Measurements from ENCODE around the gene SFTPD.

Gene SFTPD

DNA sequence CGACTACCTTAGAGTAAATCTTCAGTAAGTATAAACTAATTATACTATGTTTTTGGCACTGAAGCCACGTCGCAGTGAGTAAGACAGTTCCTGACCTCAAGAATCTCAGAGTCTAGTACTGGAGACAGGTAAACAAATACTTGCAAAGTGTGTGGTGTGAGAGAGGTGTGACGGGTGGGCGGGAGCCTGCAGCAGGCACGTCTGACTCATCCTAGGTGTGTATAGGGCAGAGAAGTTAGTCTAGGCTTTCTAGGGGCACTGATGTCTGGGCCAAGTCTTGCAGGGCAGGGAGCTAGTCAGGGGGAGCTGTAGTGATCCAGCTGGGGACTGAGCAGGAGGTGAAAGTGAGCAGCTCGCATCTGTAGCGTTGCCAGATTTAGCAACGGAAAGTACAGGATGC lies 35.9 kb upstream of the SFTPD start:
- peaks cover 0 to 4% (median 0%) of the 10 kb centered on the region in 5 experiments for H3K9me3 ChIP-seq (ENCODE audit: control extremely low read depth in 1 of 5, control insufficient read depth in 4 of 5, insufficient read depth in 2 of 5, low read depth in 1 of 5, low read length in 4 of 5)
- peaks cover 2 to 20% (median 17%) of the 10 kb centered on the region in 4 experiments for H3K4me1 ChIP-seq (ENCODE audit: control extremely low read depth in 1 of 4, control insufficient read depth in 4 of 4, insufficient read depth in 4 of 4, low read length in 3 of 4)
- DNase-seq = no peak
- H3K27me3 ChIP-seq (replicated peaks in 2 of 5; ENCODE audit: control insufficient read depth in 4 of 5, insufficient read depth in 5 of 5, low read length in 4 of 5) = peaks cover 3 to 45% (median 24%) of the 10 kb centered on the region in 5 experiments
- ChIA-PET CTCF (no interaction called here), POLR2A (no interaction called here)
- H3K36me3 ChIP-seq (ENCODE audit: control insufficient read depth in 4 of 4, insufficient read depth in 4 of 4, low read length in 3 of 4) = no peaks in the 10 kb centered on the region
- H3K27ac ChIP-seq (ENCODE audit: insufficient read depth in 1 of 2, low read depth in 1 of 2, low read length in 2 of 2, poor library complexity in 1 of 2, severe bottlenecking in 2 of 2) = no peak overlapping the region
- H3K4me3 ChIP-seq (ENCODE audit: control insufficient read depth in 1 of 7, extremely low read depth in 1 of 7, insufficient read depth in 4 of 7, low read depth in 2 of 7, low read length in 6 of 7) = no peak overlapping the region
- WGBS (ENCODE audit: insufficient coverage) = 95% methylated on average over 5 of the region's 9 CpGs

DNA sequence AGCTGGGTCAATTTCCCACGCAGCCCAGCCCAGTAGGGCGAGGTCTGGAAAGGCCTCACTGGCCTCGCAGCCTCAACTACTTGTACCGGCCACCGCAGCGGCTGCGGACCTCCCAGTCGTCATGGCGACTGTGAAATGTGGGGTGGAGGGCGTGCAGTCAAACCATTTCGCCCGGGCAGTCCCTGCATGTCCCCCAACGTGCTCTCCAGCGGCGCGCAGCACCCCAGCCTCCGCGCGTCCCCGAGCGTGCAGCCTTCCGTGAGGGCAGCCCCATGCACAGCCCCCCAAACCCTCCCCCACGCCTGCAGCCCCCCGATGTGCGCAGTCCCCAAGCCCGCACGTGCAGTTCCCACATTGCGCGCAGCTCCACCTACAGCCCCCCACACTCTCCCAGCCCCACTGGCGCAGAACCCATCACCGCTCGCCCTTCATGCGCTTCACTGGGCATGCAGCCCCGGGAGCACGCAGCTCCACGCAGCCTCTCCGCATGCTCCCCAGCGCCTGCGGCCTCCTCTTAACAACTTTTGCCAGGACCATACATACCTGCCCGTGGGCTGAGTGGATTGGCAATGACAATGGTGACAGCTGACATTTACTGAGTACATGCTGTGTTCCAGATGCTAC lies 34.5 kb upstream of the SFTPD start:
- H3K36me3 ChIP-seq (ENCODE audit: control insufficient read depth in 4 of 4, insufficient read depth in 4 of 4, low read length in 3 of 4) = no peaks in the 10 kb centered on the region
- H3K9me3 ChIP-seq (ENCODE audit: control extremely low read depth in 1 of 5, control insufficient read depth in 4 of 5, insufficient read depth in 2 of 5, low read depth in 1 of 5, low read length in 4 of 5) = no peaks in the 10 kb centered on the region
- no peak for DNase-seq
- CTCF ChIA-PET = interaction anchor here (1.4 to 1.5 kb wide), 2 partner anchors 13 to 64 kb away, joined by 4 to 5 read pairs; no protein-coding TSS in a partner anchor
- POLR2A ChIA-PET = no interaction called here
- peaks cover 5 to 53% (median 32%) of the 10 kb centered on the region in 5 experiments for H3K27me3 ChIP-seq (replicated peaks in 2 of 5; ENCODE audit: control insufficient read depth in 4 of 5, insufficient read depth in 5 of 5, low read length in 4 of 5)
- H3K4me1 ChIP-seq (ENCODE audit: control extremely low read depth in 1 of 4, control insufficient read depth in 4 of 4, insufficient read depth in 4 of 4, low read length in 3 of 4) = peaks cover 2 to 20% (median 17%) of the 10 kb centered on the region in 4 experiments
- no peak overlapping the region for H3K27ac ChIP-seq (ENCODE audit: insufficient read depth in 1 of 2, low read depth in 1 of 2, low read length in 2 of 2, poor library complexity in 1 of 2, severe bottlenecking in 2 of 2)
- H3K4me3 ChIP-seq (ENCODE audit: control insufficient read depth in 1 of 7, extremely low read depth in 1 of 7, insufficient read depth in 4 of 7, low read depth in 2 of 7, low read length in 6 of 7) = peak overlapping the region in 1 of 7 experiments; percentile 19
- 49% methylated on average over 31 of the region's 40 CpGs for WGBS (ENCODE audit: insufficient coverage)

DNA sequence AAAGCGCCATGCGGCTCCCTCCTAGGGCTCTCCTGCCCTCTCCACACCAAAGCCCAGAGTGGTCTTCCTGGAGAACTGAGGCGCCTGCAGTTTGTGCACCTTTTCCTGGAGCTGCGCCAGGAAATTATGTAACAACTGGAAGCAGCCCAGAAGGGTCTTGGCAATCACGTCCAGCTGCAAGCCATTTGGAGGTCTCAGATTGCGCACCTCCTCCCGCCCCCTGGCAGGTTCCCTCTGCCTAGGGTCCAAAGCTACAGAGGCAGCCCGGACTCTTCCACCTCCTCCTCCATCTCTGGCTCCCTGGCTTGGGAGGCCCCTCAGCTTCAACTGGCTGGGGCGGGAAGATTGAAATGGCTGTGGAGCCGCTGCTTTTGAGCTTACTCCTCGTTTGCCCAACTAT lies 34.0 kb upstream of the SFTPD start:
- no peak for DNase-seq
- WGBS (ENCODE audit: insufficient coverage) = 39% methylated on average over 10 of the region's 11 CpGs
- no peaks in the 10 kb centered on the region for H3K9me3 ChIP-seq (ENCODE audit: control extremely low read depth in 1 of 5, control insufficient read depth in 4 of 5, insufficient read depth in 2 of 5, low read depth in 1 of 5, low read length in 4 of 5)
- ChIA-PET POLR2A (no interaction called here), CTCF (interaction anchor here (1.4 to 1.5 kb wide), 2 partner anchors 14 to 65 kb away, joined by 4 to 5 read pairs; no protein-coding TSS in a partner anchor)
- no peaks in the 10 kb centered on the region for H3K36me3 ChIP-seq (ENCODE audit: control insufficient read depth in 4 of 4, insufficient read depth in 4 of 4, low read length in 3 of 4)
- H3K4me1 ChIP-seq (ENCODE audit: control extremely low read depth in 1 of 4, control insufficient read depth in 4 of 4, insufficient read depth in 4 of 4, low read length in 3 of 4) = peaks cover 2 to 20% (median 17%) of the 10 kb centered on the region in 4 experiments
- peak overlapping the region in 2 of 7 experiments; percentile 71 to 81 for H3K4me3 ChIP-seq (ENCODE audit: control insufficient read depth in 1 of 7, extremely low read depth in 1 of 7, insufficient read depth in 4 of 7, low read depth in 2 of 7, low read length in 6 of 7)
- no peak overlapping the region for H3K27ac ChIP-seq (ENCODE audit: insufficient read depth in 1 of 2, low read depth in 1 of 2, low read length in 2 of 2, poor library complexity in 1 of 2, severe bottlenecking in 2 of 2)
- peaks cover 5 to 53% (median 32%) of the 10 kb centered on the region in 5 experiments for H3K27me3 ChIP-seq (replicated peaks in 2 of 5; ENCODE audit: control insufficient read depth in 4 of 5, insufficient read depth in 5 of 5, low read length in 4 of 5)

DNA sequence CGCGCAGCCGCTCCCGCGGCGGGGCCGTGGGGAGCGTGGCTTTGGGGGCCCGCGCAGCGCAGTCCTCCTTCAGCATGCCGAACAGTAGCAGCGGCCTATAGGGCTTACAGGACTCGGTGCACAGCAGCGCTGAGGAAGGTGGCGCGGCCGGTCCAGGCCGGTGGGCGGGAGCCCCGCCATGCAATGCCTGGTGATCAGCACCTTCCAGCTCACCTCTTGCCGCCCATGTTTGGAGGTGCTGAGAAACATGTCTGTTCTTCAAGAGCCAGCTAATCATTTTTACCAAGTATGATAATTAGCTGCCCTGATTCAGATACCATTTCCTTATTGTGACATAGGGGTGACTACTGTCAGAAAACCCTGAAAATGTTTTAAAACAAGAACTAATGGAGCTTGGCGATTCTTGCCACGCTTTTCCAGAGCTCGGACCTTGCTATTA lies 33.5 kb upstream of the SFTPD start:
- peaks cover 2 to 20% (median 17%) of the 10 kb centered on the region in 4 experiments for H3K4me1 ChIP-seq (ENCODE audit: control extremely low read depth in 1 of 4, control insufficient read depth in 4 of 4, insufficient read depth in 4 of 4, low read length in 3 of 4)
- peaks cover 5 to 53% (median 32%) of the 10 kb centered on the region in 5 experiments for H3K27me3 ChIP-seq (replicated peaks in 2 of 5; ENCODE audit: control insufficient read depth in 4 of 5, insufficient read depth in 5 of 5, low read length in 4 of 5)
- DNase-seq = no peak
- CTCF ChIA-PET = interaction anchor here (1.4 to 1.5 kb wide), 2 partner anchors 14 to 65 kb away, joined by 4 to 5 read pairs; no protein-coding TSS in a partner anchor
- WGBS (ENCODE audit: insufficient coverage) = 4% methylated on average over 24 of the region's 25 CpGs
- no peaks in the 10 kb centered on the region for H3K36me3 ChIP-seq (ENCODE audit: control insufficient read depth in 4 of 4, insufficient read depth in 4 of 4, low read length in 3 of 4)
- H3K9me3 ChIP-seq (ENCODE audit: control extremely low read depth in 1 of 5, control insufficient read depth in 4 of 5, insufficient read depth in 2 of 5, low read depth in 1 of 5, low read length in 4 of 5) = no peaks in the 10 kb centered on the region
- POLR2A ChIA-PET = no interaction called here
- no peak overlapping the region for H3K27ac ChIP-seq (ENCODE audit: insufficient read depth in 1 of 2, low read depth in 1 of 2, low read length in 2 of 2, poor library complexity in 1 of 2, severe bottlenecking in 2 of 2)
- peak overlapping the region; percentile 37 to 81 (median 69) for H3K4me3 ChIP-seq (ENCODE audit: control insufficient read depth in 1 of 7, extremely low read depth in 1 of 7, insufficient read depth in 4 of 7, low read depth in 2 of 7, low read length in 6 of 7)

DNA sequence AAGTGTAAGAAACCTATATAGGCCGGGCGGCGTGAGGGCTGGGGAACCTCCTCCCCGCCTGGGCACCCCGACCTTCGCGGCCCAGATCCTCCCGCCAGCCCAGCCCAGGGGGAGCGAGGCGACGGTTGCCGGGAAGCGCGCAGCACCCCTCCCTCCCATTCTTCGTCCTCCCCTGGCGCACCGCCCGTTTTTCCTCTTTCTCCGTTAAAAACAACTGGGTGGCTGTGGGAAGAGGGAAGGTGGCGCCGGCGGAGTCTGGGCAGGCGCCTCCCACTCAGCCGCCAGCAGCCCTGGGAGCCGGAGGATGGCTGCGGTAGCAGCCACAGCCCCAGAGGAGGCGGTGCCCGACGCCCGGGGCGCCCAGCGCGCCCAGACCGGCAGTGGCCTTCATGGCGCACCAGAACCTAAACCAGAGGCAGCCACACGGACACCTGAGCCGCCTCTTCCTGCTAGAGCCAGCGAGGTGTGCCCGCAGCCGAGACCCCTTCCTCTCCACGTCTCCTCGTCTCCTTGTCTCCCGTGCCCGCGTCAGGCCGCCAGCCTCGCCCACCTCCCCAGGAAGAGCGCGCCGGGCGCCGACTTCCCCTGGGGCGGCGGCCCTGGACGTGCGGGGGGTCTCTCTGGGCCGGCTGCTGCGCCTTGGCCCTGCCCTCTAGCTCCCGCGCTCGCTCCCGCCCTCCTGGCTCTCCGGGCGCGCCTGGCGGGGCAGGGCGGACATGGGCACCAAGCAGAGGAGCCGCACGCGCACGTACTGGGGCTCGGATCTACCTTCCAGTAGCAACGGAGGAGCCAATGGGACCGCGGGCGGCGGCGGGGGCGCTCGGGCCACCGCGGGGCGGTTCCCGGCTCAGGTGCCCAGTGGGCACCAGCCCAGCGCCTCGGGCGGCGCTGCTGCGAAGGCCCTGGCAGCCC lies 32.8 kb upstream of the SFTPD start:
- H3K4me1 ChIP-seq (ENCODE audit: control extremely low read depth in 1 of 4, control insufficient read depth in 4 of 4, insufficient read depth in 4 of 4, low read length in 3 of 4) = peaks cover 2 to 20% (median 17%) of the 10 kb centered on the region in 4 experiments
- H3K9me3 ChIP-seq (ENCODE audit: control extremely low read depth in 1 of 5, control insufficient read depth in 4 of 5, insufficient read depth in 2 of 5, low read depth in 1 of 5, low read length in 4 of 5) = peaks cover 0 to 4% (median 0%) of the 10 kb centered on the region in 5 experiments
- CTCF ChIA-PET = interaction anchor here (1.5 to 2.4 kb wide), 2 partner anchors 15 to 65 kb away, joined by 5 to 8 read pairs; no protein-coding TSS in a partner anchor
- POLR2A ChIA-PET = interaction anchor here (0.7 kb wide), 1 partner anchor 40 kb away, joined by 4 read pairs; no protein-coding TSS in a partner anchor
- peak; percentile 32 to 64 (median 60) for DNase-seq
- WGBS (ENCODE audit: insufficient coverage) = 0% methylated on average over 61 of the region's 89 CpGs
- H3K36me3 ChIP-seq (ENCODE audit: control insufficient read depth in 4 of 4, insufficient read depth in 4 of 4, low read length in 3 of 4) = no peaks in the 10 kb centered on the region
- H3K4me3 ChIP-seq (ENCODE audit: control insufficient read depth in 1 of 7, extremely low read depth in 1 of 7, insufficient read depth in 4 of 7, low read depth in 2 of 7, low read length in 6 of 7) = peak overlapping the region; percentile 37 to 81 (median 69)
- H3K27me3 ChIP-seq (replicated peaks in 2 of 5; ENCODE audit: control insufficient read depth in 4 of 5, insufficient read depth in 5 of 5, low read length in 4 of 5) = peaks cover 5 to 53% (median 32%) of the 10 kb centered on the region in 5 experiments
- H3K27ac ChIP-seq (ENCODE audit: insufficient read depth in 1 of 2, low read depth in 1 of 2, low read length in 2 of 2, poor library complexity in 1 of 2, severe bottlenecking in 2 of 2) = no peak overlapping the region

DNA sequence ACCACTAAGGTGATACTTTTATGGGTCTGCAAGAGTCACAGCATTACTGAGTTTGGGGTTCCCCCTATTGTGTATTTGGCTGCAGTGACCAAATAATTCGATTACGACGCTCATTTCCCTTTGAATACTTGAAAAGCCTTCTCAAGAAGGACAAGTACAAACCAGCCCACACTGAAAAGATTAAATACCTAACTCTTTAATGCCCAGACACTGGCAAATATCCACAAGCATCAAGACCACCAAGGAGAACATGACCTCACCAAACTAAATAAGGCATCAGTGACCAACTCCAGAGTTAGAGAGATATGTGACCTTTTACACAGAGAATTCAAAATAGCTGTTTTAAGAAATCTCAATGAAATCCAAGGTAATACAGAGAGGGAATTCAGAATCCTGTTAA lies 31.8 kb upstream of the SFTPD start:
- H3K4me1 ChIP-seq (ENCODE audit: control extremely low read depth in 1 of 4, control insufficient read depth in 4 of 4, insufficient read depth in 4 of 4, low read length in 3 of 4) = peaks cover 2 to 20% (median 17%) of the 10 kb centered on the region in 4 experiments
- peaks cover 0 to 11% (median 0%) of the 10 kb centered on the region in 5 experiments for H3K9me3 ChIP-seq (ENCODE audit: control extremely low read depth in 1 of 5, control insufficient read depth in 4 of 5, insufficient read depth in 2 of 5, low read depth in 1 of 5, low read length in 4 of 5)
- no peaks in the 10 kb centered on the region for H3K36me3 ChIP-seq (ENCODE audit: control insufficient read depth in 4 of 4, insufficient read depth in 4 of 4, low read length in 3 of 4)
- 96% methylated on average over 3 of the region's 3 CpGs for WGBS (ENCODE audit: insufficient coverage)
- H3K27ac ChIP-seq (ENCODE audit: insufficient read depth in 1 of 2, low read depth in 1 of 2, low read length in 2 of 2, poor library complexity in 1 of 2, severe bottlenecking in 2 of 2) = no peak overlapping the region
- H3K4me3 ChIP-seq (ENCODE audit: control insufficient read depth in 1 of 7, extremely low read depth in 1 of 7, insufficient read depth in 4 of 7, low read depth in 2 of 7, low read length in 6 of 7) = no peak overlapping the region
- no peak for DNase-seq
- ChIA-PET CTCF (interaction anchor here (2.4 kb wide), 1 partner anchor 66 kb away, joined by 8 read pairs; no protein-coding TSS in a partner anchor), POLR2A (interaction anchor here (0.7 kb wide), 1 partner anchor 39 kb away, joined by 4 read pairs; no protein-coding TSS in a partner anchor)
- peaks cover 5 to 53% (median 30%) of the 10 kb centered on the region in 5 experiments for H3K27me3 ChIP-seq (replicated peaks in 2 of 5; ENCODE audit: control insufficient read depth in 4 of 5, insufficient read depth in 5 of 5, low read length in 4 of 5)
